Measurements from ENCODE around the gene CCDC88A.
"Not testable (repeated sequence)": the region's sequence is repeated elsewhere in the genome, so short reads cannot be mapped to it uniquely, and the experiment has no call there.

CCDC88A gene

GRCh38 chr2:55301277-55301676, 118.4 kb downstream of the CCDC88A start:
- DNase-seq (ENCODE audit: extremely low read depth, insufficient read length) = no peak
- Histone ChIP-seq H3K36me3 (ENCODE audit: control insufficient read depth, insufficient read depth, low read length) (no peaks in the 10 kb centered on the region; the same call in 1 of the 2 replicates), H3K27me3 (replicated peaks; ENCODE audit: control insufficient read depth, insufficient read depth, low read length) (no peaks in the 10 kb centered on the region), H3K4me3 (replicated peaks; ENCODE audit: low read depth, low read length) (no peak overlapping the region)
- TF ChIP-seq, protein P1, sequence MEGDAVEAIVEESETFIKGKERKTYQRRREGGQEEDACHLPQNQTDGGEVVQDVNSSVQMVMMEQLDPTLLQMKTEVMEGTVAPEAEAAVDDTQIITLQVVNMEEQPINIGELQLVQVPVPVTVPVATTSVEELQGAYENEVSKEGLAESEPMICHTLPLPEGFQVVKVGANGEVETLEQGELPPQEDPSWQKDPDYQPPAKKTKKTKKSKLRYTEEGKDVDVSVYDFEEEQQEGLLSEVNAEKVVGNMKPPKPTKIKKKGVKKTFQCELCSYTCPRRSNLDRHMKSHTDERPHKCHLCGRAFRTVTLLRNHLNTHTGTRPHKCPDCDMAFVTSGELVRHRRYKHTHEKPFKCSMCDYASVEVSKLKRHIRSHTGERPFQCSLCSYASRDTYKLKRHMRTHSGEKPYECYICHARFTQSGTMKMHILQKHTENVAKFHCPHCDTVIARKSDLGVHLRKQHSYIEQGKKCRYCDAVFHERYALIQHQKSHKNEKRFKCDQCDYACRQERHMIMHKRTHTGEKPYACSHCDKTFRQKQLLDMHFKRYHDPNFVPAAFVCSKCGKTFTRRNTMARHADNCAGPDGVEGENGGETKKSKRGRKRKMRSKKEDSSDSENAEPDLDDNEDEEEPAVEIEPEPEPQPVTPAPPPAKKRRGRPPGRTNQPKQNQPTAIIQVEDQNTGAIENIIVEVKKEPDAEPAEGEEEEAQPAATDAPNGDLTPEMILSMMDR (IDR thresholded peaks at IDR 0.05; ENCODE audit: insufficient read depth, low read length, poor library complexity, severe bottlenecking) = no peak

DNA sequence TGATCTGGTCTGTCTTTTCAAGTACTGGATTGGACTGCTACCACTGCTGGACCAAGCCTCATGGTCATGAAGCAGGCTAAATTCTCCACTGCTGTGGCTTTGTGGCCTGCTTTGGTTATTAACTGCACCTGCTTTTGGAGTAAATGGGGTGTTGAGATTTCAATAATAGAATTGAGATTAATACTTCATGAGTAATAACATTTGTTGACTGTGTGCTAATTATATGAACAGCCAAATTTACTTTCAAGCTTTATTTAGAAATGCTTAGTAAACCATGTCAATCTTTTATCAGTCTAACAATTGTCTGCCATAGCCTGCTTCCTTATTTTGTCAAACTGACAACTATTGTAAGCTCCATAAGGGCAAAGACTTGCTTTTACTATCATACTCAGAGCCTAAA, 123.3 kb downstream of the CCDC88A start:
- Histone ChIP-seq H3K36me3 (ENCODE audit: control insufficient read depth, insufficient read depth, low read length) (peaks cover 2% of the 10 kb centered on the region), H3K4me3 (replicated peaks; ENCODE audit: low read depth, low read length) (no peak overlapping the region), H3K27me3 (replicated peaks; ENCODE audit: control insufficient read depth, insufficient read depth, low read length) (no peaks in the 10 kb centered on the region)
- TF ChIP-seq, protein P1 (IDR thresholded peaks at IDR 0.05; ENCODE audit: insufficient read depth, low read length, poor library complexity, severe bottlenecking) = no peak
- peak; percentile 39 for DNase-seq (ENCODE audit: extremely low read depth, insufficient read length)

DNA sequence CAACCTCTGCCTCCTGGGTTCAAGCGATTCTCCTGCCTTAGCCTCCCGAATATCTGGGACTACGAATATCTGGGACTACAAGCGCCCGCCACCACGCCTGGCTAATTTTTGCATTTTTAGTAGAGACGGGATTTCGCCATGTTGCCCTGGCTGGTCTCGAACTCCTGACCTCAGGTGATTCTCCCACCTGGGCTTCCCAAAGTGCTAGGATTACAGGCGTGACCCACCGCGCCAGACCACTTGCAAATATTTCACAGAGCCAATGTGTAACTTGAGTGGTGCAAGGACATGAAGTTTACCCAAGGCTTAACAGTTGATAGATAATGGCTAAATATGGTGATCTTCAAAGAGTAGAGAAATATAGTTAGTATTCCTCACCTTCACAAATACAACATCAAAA, 136.6 kb downstream of the CCDC88A start:
- Histone ChIP-seq H3K4me3 (replicated peaks; ENCODE audit: low read depth, low read length) (no peak overlapping the region; the same call in 1 of the 2 replicates), H3K36me3 (ENCODE audit: control insufficient read depth, insufficient read depth, low read length) (peaks cover 2% of the 10 kb centered on the region; the same call in 1 of the 2 replicates), H3K27me3 (replicated peaks; ENCODE audit: control insufficient read depth, insufficient read depth, low read length) (no peaks in the 10 kb centered on the region)
- DNase-seq (ENCODE audit: extremely low read depth, insufficient read length) = no peak
- TF ChIP-seq, protein P1 (IDR thresholded peaks at IDR 0.05; ENCODE audit: insufficient read depth, low read length, poor library complexity, severe bottlenecking) = no peak

GRCh38 chr2:55282110-55282917, 137.3 kb downstream of the CCDC88A start:
- peaks cover 2% of the 10 kb centered on the region; the same call in 1 of the 2 replicates for H3K36me3 ChIP-seq (ENCODE audit: control insufficient read depth, insufficient read depth, low read length)
- peak overlapping the region; percentile 90 for H3K4me3 ChIP-seq (replicated peaks; ENCODE audit: low read depth, low read length)
- peak; percentile 88 for DNase-seq (ENCODE audit: extremely low read depth, insufficient read length)
- H3K27me3 ChIP-seq (replicated peaks; ENCODE audit: control insufficient read depth, insufficient read depth, low read length) = no peaks in the 10 kb centered on the region
- TF ChIP-seq, protein P1 (IDR thresholded peaks at IDR 0.05; ENCODE audit: insufficient read depth, low read length, poor library complexity, severe bottlenecking) = no peak

DNA sequence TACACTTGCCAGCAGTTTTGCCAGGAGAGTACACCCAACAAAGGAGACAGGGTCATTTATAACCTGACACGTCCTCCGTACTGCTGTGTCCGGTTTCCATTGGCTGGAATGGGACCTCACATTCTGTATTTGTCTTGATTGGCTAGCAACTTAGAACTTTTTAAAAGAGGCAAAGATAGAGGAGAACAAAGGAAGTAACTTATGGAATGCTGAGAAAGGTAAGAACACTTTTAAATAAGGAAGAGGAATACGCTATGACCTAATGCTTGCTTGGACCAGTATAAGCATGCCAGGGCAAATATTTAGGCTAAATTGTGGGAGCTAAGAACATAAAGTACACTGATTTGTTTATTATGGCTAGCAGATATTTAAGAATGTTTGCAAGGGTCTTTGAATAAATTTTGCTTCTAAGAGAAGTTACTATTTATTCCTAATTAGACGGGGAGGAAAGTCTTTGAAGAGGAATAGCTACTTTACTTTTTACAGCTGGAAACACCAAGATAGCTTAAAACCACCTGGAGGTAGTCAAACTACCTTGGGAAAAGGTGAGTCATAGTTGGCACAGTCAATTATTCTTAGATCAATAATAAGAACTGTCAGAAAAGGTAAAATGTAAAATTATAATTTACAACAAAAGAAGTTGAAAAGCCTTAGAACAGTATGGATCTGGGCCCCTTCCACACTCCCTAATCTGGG, 138.7 kb downstream of the CCDC88A start:
- H3K4me3 ChIP-seq (replicated peaks; ENCODE audit: low read depth, low read length); DNase-seq (ENCODE audit: extremely low read depth, insufficient read length); H3K36me3 ChIP-seq (ENCODE audit: control insufficient read depth, insufficient read depth, low read length); H3K27me3 ChIP-seq (replicated peaks; ENCODE audit: control insufficient read depth, insufficient read depth, low read length): not testable (repeated sequence)

- H3K27me3 ChIP-seq (replicated peaks; ENCODE audit: control insufficient read depth, insufficient read depth, low read length); H3K36me3 ChIP-seq (ENCODE audit: control insufficient read depth, insufficient read depth, low read length); DNase-seq (ENCODE audit: extremely low read depth, insufficient read length); H3K4me3 ChIP-seq (replicated peaks; ENCODE audit: low read depth, low read length): not testable (repeated sequence)
Measured at GRCh38 chr2:55279859-55280424, 139.7 kb downstream of the CCDC88A start.

- not testable (repeated sequence) for H3K27me3 ChIP-seq (replicated peaks; ENCODE audit: control insufficient read depth, insufficient read depth, low read length); DNase-seq (ENCODE audit: extremely low read depth, insufficient read length); H3K36me3 ChIP-seq (ENCODE audit: control insufficient read depth, insufficient read depth, low read length); H3K4me3 ChIP-seq (replicated peaks; ENCODE audit: low read depth, low read length)
Measured at GRCh38 chr2:55279214-55279835, 140.3 kb downstream of the CCDC88A start.
